Measurements from ENCODE around the gene GJA1. TPM values are rescaled to one million over a fixed set of nuclear protein-coding genes. Genes with fewer than 3 reads are reported as not detected.

The GJA1 gene
- total RNA-seq (2022; extraction: Qiagen RNA extraction) = 44.8 to 73.9 TPM (median 61.9 TPM) in 5 replicates

DNA sequence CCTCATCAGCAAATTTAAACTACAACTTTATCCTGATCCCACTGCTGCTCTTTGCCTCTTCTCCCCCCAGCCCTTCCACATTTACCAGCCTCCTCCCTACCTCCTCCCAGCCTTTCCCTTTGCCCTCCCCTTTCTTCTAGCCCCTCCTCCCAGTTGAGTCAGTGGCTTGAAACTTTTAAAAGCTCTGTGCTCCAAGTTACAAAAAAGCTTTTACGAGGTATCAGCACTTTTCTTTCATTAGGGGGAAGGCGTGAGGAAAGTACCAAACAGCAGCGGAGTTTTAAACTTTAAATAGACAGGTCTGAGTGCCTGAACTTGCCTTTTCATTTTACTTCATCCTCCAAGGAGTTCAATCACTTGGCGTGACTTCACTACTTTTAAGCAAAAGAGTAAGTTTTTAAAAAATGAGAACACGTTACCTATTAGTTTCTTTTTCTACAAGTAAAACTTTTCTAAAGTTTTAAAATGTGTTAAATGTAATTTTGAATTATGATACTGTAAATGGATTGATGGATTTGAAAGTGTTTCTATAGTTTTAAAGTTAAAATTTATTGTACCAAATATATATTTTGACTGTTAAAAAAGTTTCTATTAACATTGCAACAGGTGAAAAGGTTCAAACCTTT, at the start of gene GJA1:
Gene GJA1 (plus strand): TSS at position 203 of the 626 bp plus-strand sequence. CDS start 11,202 bp downstream, outside the sequence.

Other genes starting within 250 kb of the GJA1 start
- 0.95 to 1.3 TPM (median 1.1 TPM) in 5 replicates for gene TBC1D32, start 101.2 kb upstream of the GJA1 start, total RNA-seq (2022; extraction: Qiagen RNA extraction)

Data from A549 treated with Hydrocortisone at 1 μM for 4 hours (cell line).